SU-DHL-6 (cell line): ENCODE data around the gene TMEM204.

Experiments
- H2AFZ ChIP-seq: fragments of 200-600 bp; sonication (generic); 2 replicates; pipeline ENCODE4 v1.6.1; 2014; ENCODE audit warnings: low read depth, mild to moderate bottlenecking, moderate library complexity, mixed read lengths, antibody characterized with exemption, low read length; ENCODE audit not compliant: severe bottlenecking
- H3F3A ChIP-seq: fragments of 200-600 bp; shearing (Covaris generic); 2 replicates; pipeline ENCODE4 v1.6.0; 2016; ENCODE audit warnings: antibody characterized with exemption, mild to moderate bottlenecking; ENCODE audit not compliant: insufficient read depth
- H3K27ac ChIP-seq: fragments of 200-600 bp; sonication (generic); 2 replicates; pipeline ENCODE4 v1.5.1; 2016; ENCODE audit warnings: low read depth, mild to moderate bottlenecking, low read length, moderate library complexity, mixed read lengths
- H3K27me3 ChIP-seq: fragments of 200-600 bp; sonication (generic), shearing (Covaris generic); 2 replicates; pipeline ENCODE4 v1.6.0; 2014; ENCODE audit warnings: mild to moderate bottlenecking, low read length
- H3K36me3 ChIP-seq: fragments of 200-600 bp; sonication (generic); 2 replicates; pipeline ENCODE4 v1.6.1; 2014; ENCODE audit warnings: mild to moderate bottlenecking, low read length, mixed read lengths
- H3K4me2 ChIP-seq: fragments of 300-600, 200-600 bp; shearing (Covaris generic), sonication (generic); 2 replicates; pipeline ENCODE4 v1.6.0; 2014; ENCODE audit warnings: low read length, low read depth, mild to moderate bottlenecking; ENCODE audit not compliant: poor library complexity, severe bottlenecking
- H3K4me3 ChIP-seq: fragments of 200-600 bp; sonication (generic); 2 replicates; pipeline ENCODE4 v1.5.1; 2014; ENCODE audit warnings: antibody characterized with exemption, low read length, mild to moderate bottlenecking, mixed read lengths; ENCODE audit not compliant: insufficient read depth, poor library complexity, severe bottlenecking
- H3K79me2 ChIP-seq: fragments of 200-600 bp; sonication (generic); 2 replicates; pipeline ENCODE4 v1.6.1; 2014; ENCODE audit warnings: mild to moderate bottlenecking, low read length, moderate library complexity; ENCODE audit not compliant: insufficient read depth
- H3K9ac ChIP-seq: fragments of 200-600 bp; sonication (generic); 2 replicates; pipeline ENCODE4 v1.7.0; 2014; ENCODE audit warnings: mild to moderate bottlenecking, low read length
- H3K9me2 ChIP-seq: fragments of 200-600 bp; sonication (generic); replicated peaks from 2 replicates; pipeline ENCODE4 v1.6.1; 2014; ENCODE audit warnings: low read length; ENCODE audit not compliant: insufficient read depth
- H3K9me3 ChIP-seq: fragments of 200-600 bp; sonication (generic); 2 replicates; pipeline ENCODE4 v1.6.1; 2014; ENCODE audit warnings: low read length, mixed read lengths; ENCODE audit not compliant: insufficient read depth
- H4K20me1 ChIP-seq: fragments of 200-600 bp; sonication (generic); 2 replicates; pipeline ENCODE4 v1.6.1; 2014; ENCODE audit warnings: low read depth, mild to moderate bottlenecking, antibody characterized with exemption, low read length, moderate library complexity, mixed read lengths
- EZH2phosphoT487 ChIP-seq: fragments of 200-600 bp; sonication (generic), shearing (Covaris generic); conservative IDR thresholded peaks from 2 replicates; pipeline ENCODE4 v1.6.1; 2018; ENCODE audit warnings: mild to moderate bottlenecking, antibody characterized with exemption, low read length, moderate library complexity, mixed read lengths
- TF ChIP-seq, protein P1 (sequence below): fragments of 200-600 bp; sonication (generic); IDR thresholded peaks from one replicate; pipeline ENCODE4 v1.5.1; 2017; ENCODE audit warnings: antibody characterized with exemption, mild to moderate bottlenecking, low read length, moderate library complexity; ENCODE audit not compliant: insufficient read depth, poor library complexity, severe bottlenecking

TMEM204 gene

GRCh38 chr16:1505912-1506311, 27.6 kb upstream of the TMEM204 start:
- Histone ChIP-seq H3K4me2 (no peak overlapping the region), H4K20me1 (no peaks in the 10 kb centered on the region), H3K79me2 (no peaks in the 10 kb centered on the region), H3F3A (no peaks in the 10 kb centered on the region), H3K9ac (no peak overlapping the region), H3K9me2 (no peaks in the 10 kb centered on the region), H3K27ac (no peak overlapping the region), H3K4me3 (no peak overlapping the region), H3K27me3 (no peaks in the 10 kb centered on the region), H3K36me3 (no peaks in the 10 kb centered on the region), H3K9me3 (no peaks in the 10 kb centered on the region), H2AFZ (no peak overlapping the region)
- TF ChIP-seq, protein P1, sequence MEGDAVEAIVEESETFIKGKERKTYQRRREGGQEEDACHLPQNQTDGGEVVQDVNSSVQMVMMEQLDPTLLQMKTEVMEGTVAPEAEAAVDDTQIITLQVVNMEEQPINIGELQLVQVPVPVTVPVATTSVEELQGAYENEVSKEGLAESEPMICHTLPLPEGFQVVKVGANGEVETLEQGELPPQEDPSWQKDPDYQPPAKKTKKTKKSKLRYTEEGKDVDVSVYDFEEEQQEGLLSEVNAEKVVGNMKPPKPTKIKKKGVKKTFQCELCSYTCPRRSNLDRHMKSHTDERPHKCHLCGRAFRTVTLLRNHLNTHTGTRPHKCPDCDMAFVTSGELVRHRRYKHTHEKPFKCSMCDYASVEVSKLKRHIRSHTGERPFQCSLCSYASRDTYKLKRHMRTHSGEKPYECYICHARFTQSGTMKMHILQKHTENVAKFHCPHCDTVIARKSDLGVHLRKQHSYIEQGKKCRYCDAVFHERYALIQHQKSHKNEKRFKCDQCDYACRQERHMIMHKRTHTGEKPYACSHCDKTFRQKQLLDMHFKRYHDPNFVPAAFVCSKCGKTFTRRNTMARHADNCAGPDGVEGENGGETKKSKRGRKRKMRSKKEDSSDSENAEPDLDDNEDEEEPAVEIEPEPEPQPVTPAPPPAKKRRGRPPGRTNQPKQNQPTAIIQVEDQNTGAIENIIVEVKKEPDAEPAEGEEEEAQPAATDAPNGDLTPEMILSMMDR: no peak
- no peak for TF ChIP-seq EZH2phosphoT487

- H3K9me3 ChIP-seq: no peaks in the 10 kb centered on the region
- no peak for TF ChIP-seq EZH2phosphoT487
- TF ChIP-seq, protein P1: no peak
- no peak overlapping the region for H3K4me2 ChIP-seq
- H3F3A ChIP-seq: no peaks in the 10 kb centered on the region
- no peaks in the 10 kb centered on the region for H3K36me3 ChIP-seq
- no peaks in the 10 kb centered on the region for H4K20me1 ChIP-seq
- no peaks in the 10 kb centered on the region for H3K9me2 ChIP-seq
- H3K27me3 ChIP-seq: no peaks in the 10 kb centered on the region
- no peak overlapping the region for H2AFZ ChIP-seq
- H3K79me2 ChIP-seq: no peaks in the 10 kb centered on the region
- no peak overlapping the region for H3K4me3 ChIP-seq
- H3K9ac ChIP-seq: no peak overlapping the region
- no peak overlapping the region for H3K27ac ChIP-seq
Observed at GRCh38 chr16:1506494-1507213, 26.8 kb upstream of the TMEM204 start.

- H3F3A ChIP-seq: no peaks in the 10 kb centered on the region
- no peaks in the 10 kb centered on the region for H3K36me3 ChIP-seq
- TF ChIP-seq, protein P1: no peak
- TF ChIP-seq EZH2phosphoT487: no peak
- H3K9me2 ChIP-seq: no peaks in the 10 kb centered on the region
- H3K9ac ChIP-seq: no peak overlapping the region
- H3K27ac ChIP-seq: no peak overlapping the region
- H2AFZ ChIP-seq: no peak overlapping the region
- no peaks in the 10 kb centered on the region for H3K27me3 ChIP-seq
- H4K20me1 ChIP-seq: no peaks in the 10 kb centered on the region
- no peak overlapping the region for H3K4me2 ChIP-seq
- H3K79me2 ChIP-seq: no peaks in the 10 kb centered on the region
- no peaks in the 10 kb centered on the region for H3K9me3 ChIP-seq
- no peak overlapping the region for H3K4me3 ChIP-seq
Observed at GRCh38 chr16:1508494-1509187, 24.8 kb upstream of the TMEM204 start.
